Measurements from ENCODE around the gene LVRN. TPM values are rescaled to one million over a fixed set of nuclear protein-coding genes. Genes with fewer than 3 reads are reported as not detected.
"Not testable (repeated sequence)": the region's sequence is repeated elsewhere in the genome, so short reads cannot be mapped to it uniquely, and the experiment has no call there.

LVRN gene, protein sequence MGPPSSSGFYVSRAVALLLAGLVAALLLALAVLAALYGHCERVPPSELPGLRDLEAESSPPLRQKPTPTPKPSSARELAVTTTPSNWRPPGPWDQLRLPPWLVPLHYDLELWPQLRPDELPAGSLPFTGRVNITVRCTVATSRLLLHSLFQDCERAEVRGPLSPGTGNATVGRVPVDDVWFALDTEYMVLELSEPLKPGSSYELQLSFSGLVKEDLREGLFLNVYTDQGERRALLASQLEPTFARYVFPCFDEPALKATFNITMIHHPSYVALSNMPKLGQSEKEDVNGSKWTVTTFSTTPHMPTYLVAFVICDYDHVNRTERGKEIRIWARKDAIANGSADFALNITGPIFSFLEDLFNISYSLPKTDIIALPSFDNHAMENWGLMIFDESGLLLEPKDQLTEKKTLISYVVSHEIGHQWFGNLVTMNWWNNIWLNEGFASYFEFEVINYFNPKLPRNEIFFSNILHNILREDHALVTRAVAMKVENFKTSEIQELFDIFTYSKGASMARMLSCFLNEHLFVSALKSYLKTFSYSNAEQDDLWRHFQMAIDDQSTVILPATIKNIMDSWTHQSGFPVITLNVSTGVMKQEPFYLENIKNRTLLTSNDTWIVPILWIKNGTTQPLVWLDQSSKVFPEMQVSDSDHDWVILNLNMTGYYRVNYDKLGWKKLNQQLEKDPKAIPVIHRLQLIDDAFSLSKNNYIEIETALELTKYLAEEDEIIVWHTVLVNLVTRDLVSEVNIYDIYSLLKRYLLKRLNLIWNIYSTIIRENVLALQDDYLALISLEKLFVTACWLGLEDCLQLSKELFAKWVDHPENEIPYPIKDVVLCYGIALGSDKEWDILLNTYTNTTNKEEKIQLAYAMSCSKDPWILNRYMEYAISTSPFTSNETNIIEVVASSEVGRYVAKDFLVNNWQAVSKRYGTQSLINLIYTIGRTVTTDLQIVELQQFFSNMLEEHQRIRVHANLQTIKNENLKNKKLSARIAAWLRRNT
- total RNA-seq = 1 to 10 TPM in 1 of 2 donors, under 1 TPM in 1; 0.92 to 2.3 TPM

DNA sequence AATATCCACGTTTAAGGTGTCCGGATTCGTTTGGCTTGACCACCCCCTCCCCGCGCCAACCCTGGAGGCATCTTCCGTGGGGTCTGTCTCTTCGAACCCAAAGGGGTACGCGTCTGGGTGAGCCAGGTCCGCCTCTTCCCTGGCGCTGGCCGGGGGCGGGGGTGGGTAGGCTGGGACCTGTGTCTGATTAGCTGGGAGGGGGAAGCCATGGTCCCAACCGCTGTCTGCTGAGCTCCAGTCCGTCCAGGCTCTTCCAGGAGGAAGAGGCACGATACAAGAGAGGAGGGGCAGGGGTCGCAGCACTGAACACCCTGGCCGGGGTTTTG lies at the start of gene LVRN:
Gene LVRN (plus strand): TSS at position 237 of the 326 bp plus-strand sequence. CDS start 143 bp downstream, outside the sequence.
- TF ChIP-seq, protein P1, sequence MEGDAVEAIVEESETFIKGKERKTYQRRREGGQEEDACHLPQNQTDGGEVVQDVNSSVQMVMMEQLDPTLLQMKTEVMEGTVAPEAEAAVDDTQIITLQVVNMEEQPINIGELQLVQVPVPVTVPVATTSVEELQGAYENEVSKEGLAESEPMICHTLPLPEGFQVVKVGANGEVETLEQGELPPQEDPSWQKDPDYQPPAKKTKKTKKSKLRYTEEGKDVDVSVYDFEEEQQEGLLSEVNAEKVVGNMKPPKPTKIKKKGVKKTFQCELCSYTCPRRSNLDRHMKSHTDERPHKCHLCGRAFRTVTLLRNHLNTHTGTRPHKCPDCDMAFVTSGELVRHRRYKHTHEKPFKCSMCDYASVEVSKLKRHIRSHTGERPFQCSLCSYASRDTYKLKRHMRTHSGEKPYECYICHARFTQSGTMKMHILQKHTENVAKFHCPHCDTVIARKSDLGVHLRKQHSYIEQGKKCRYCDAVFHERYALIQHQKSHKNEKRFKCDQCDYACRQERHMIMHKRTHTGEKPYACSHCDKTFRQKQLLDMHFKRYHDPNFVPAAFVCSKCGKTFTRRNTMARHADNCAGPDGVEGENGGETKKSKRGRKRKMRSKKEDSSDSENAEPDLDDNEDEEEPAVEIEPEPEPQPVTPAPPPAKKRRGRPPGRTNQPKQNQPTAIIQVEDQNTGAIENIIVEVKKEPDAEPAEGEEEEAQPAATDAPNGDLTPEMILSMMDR (IDR thresholded peaks at IDR 0.05) = no peak
- H3K27ac ChIP-seq = peak within 1 kb of the TSS in 1 of 2 donors; percentile 45
- DNase-seq (ENCODE audit: low spot score) (no peak), ATAC-seq (ENCODE audit: insufficient number of reproducible peaks, low FRiP score, low read depth) (no peak)
- no peaks in the 10 kb centered on the region for H3K36me3 ChIP-seq
- no peaks in the 10 kb centered on the region for H3K27me3 ChIP-seq (replicated peaks; ENCODE audit: insufficient read depth)
- H3K4me3 ChIP-seq = peak within 1 kb of the TSS; percentile 76
- H3K4me1 ChIP-seq (ENCODE audit: control insufficient read depth in 1 of 2, low read depth in 2 of 2) = peaks cover 0 to 19% of the 10 kb centered on the region in 2 donors
- H3K9me3 ChIP-seq = no peaks in the 10 kb centered on the region

DNA sequence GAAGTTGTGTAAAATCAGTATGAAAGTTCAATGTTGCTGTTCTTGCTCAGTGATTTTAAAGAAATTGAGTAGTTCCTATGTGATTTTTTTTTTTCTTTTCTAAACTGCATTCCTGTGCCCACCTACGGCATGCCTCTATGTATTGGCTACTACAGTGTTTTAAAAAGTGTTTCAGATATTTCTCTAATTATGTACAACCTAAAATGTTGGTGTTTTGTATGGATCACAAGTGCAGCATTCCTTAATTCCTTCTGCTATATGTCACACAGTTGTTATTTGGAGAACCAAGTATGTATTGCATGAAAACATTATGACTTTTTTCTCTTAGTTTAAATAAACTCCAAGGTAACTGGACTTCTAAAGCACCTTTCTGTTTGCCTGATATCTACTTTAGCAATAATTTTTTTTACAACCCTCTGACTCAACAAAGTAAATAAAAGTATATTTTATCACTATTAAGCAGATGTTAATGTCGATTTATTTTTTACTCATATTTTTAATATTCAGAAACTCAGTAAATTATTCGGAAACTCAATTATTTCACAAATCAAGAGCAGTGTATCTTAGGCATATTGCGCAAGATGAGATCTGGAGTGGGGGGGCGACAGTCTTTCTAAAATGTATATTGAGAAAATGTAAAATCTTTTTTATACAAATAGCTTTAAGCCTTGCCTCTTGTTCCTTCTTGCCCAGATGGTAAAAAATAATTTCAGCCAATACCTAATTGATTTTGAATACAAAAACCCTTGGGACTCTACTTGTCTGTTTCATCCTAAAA lies 48.5 kb upstream of the LVRN start:
- peaks cover 11% of the 10 kb centered on the region for H3K36me3 ChIP-seq
- ATAC-seq (ENCODE audit: insufficient number of reproducible peaks, low FRiP score, low read depth); DNase-seq (ENCODE audit: low spot score); H3K4me3 ChIP-seq; H3K9me3 ChIP-seq; H3K27me3 ChIP-seq (replicated peaks; ENCODE audit: insufficient read depth); H3K4me1 ChIP-seq (ENCODE audit: control insufficient read depth in 1 of 2, low read depth in 2 of 2); H3K27ac ChIP-seq: not testable (repeated sequence)

DNA sequence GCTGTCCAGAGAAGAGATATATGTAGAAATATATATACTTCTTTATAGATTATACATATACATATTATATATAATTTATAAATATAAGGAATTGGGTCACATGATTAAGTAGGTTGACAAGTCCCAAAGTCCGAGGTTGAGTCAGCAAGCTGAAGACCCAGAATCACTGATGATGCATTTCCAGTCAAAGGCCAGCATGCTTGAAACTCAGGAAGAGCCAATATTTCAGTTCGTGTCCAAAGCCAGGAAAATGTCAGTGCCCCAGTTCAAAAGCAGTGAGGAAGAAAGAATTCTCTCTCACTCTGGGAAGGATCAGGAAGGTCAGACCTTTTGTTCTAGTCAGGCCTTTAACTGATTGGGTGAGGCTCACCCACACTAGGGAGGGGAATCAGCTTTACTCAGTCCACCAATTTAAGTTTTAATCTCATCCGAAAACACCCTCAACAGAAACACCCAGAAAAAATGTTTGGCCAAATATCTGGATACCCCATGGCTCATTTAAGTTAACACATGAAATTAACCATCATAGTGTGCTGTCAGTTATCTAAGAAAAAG lies 42.0 kb upstream of the LVRN start:
- DNase-seq (ENCODE audit: low spot score) = no peak

DNA sequence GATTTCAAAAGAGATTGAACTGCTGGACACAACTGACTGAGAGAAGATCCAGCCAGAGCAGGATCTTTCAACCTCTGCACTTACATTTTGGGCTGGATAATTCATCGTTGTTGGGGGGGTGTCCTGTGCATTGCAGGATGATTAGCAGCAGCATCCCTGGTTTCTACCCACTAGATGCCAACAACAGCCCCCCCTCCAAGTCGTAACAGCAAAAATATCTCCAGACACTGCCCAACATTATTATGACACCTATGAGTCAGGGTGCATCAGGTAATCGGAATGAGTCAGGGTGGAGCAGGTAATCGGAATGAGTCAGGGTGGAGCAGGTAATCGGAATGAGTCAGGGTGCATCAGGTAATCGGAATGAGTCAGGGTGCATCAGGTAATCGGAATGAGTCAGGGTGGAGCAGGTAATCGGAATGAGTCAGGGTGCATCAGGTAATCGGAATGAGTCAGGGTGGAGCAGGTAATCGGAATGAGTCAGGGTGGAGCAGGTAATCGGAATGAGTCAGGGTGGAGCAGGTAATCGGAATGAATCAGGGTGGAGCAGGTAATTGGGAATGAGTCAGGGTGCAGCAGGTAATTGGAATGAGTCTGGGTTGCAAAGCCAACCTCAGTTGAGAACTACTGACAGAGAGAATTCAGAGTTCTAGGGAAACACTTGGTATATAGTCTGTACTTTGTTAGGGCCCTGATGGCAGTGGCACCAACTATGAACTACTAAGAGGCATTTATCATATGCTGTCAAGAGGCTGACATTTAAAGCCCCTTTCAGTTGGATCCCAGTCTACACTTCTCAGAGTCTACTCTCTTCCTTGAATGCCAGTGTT lies 33.5 kb upstream of the LVRN start:
- not testable (repeated sequence) for H3K9me3 ChIP-seq; H3K27ac ChIP-seq; ATAC-seq (ENCODE audit: insufficient number of reproducible peaks, low FRiP score, low read depth); H3K27me3 ChIP-seq (replicated peaks; ENCODE audit: insufficient read depth); H3K4me3 ChIP-seq; H3K36me3 ChIP-seq; DNase-seq (ENCODE audit: low spot score); H3K4me1 ChIP-seq (ENCODE audit: control insufficient read depth in 1 of 2, low read depth in 2 of 2)

More for the DNA sequence above, 42.0 kb upstream of the LVRN start:
- no peaks in the 10 kb centered on the region for H3K9me3 ChIP-seq
- no peaks in the 10 kb centered on the region for H3K4me1 ChIP-seq (ENCODE audit: control insufficient read depth in 1 of 2, low read depth in 2 of 2)
- peaks cover 7% of the 10 kb centered on the region for H3K36me3 ChIP-seq
- H3K27me3 ChIP-seq (replicated peaks; ENCODE audit: insufficient read depth) = no peaks in the 10 kb centered on the region
- TF ChIP-seq, protein P1 (IDR thresholded peaks at IDR 0.05) = no peak
- H3K4me3 ChIP-seq = no peak overlapping the region
- no peak for ATAC-seq (ENCODE audit: insufficient number of reproducible peaks, low FRiP score, low read depth)
- no peak overlapping the region for H3K27ac ChIP-seq

DNA sequence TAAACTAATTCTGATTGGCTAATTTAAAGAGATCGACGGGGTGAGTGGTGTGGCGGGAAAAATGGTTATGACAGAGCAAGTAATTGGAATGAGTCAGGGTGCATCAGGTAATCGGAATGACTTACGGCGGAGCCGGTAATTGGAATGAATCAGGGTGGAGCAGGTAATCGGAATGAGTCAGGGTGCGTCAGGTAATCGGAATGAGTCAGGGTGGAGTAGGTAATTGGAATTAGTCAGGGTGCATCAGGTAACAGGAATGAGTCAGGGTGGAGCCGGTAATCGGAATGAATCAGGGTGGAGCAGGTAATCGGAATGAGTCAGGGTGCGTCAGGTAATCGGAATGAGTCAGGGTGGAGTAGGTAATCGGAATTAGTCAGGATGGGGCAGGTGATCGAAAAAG lies 32.1 kb upstream of the LVRN start:
- not testable (repeated sequence) for H3K27ac ChIP-seq; DNase-seq (ENCODE audit: low spot score); H3K36me3 ChIP-seq; H3K27me3 ChIP-seq (replicated peaks; ENCODE audit: insufficient read depth); H3K4me3 ChIP-seq; ATAC-seq (ENCODE audit: insufficient number of reproducible peaks, low FRiP score, low read depth); H3K4me1 ChIP-seq (ENCODE audit: control insufficient read depth in 1 of 2, low read depth in 2 of 2); H3K9me3 ChIP-seq

Data from thoracic aorta (tissue), 2 donors.